HG02642 (cell line): ENCODE measurements around the gene KLHL11.

ENCODE experiments used
- ATAC-seq: cut with Tn5 transposase; IDR thresholded peaks from one replicate; pipeline ENCODE4 v1.9.1; 2021; ENCODE audit warnings: mild to moderate bottlenecking; ENCODE audit not compliant: unreplicated experiment, poor library complexity

Gene KLHL11

GRCh38 chr17:41864836-41865595, at the start of gene KLHL11:
KLHL11 (minus strand) TSS chr17:41865423; CDS start chr17:41865370, 53 bp downstream.
- peak; percentile 89 for ATAC-seq

- no peak for ATAC-seq
Observed at GRCh38 chr17:41915020-41915419, 49.8 kb upstream of the KLHL11 start.

- ATAC-seq: no peak
Observed at GRCh38 chr17:41914358-41914766, 49.1 kb upstream of the KLHL11 start.

DNA sequence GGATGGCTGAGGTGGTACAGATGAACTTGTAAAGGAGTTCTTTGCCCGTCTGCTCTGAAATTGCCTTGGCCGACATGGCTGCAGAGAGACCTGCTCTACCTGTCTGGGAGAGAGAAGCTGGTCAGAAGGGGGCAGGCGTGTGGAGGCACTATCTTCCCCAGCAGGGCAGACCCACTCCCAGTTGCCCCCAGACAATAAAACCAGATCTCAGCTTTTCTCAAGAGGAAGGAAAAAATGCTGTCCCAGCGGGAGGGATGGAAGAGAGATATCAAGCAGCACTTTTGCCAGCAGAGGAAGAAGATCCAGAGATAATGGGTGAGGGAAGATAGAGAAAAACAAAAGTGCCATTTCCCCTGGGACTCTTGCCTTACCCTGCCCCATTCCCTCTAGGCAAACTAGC, 48.6 kb upstream of the KLHL11 start:
- ATAC-seq: no peak

DNA sequence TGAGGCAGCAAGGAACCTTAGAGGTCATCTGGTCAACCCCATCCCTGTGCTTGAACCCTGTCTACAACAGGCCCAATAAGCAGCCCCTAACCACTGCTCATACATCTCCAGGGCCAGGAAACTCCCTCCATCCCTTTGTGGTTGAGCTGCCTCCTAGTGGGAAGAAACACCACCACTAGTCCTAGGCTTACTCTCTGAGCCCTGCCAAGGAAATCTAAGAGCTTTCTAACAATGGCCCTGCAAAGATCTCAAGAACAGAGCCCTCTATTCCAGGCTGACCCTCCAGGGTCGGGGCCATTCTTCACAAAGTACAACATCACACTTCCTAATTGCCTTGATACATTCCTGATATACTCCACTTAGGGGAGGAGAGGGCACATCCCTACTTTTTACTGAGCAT, 47.7 kb upstream of the KLHL11 start:
- ATAC-seq: no peak

DNA sequence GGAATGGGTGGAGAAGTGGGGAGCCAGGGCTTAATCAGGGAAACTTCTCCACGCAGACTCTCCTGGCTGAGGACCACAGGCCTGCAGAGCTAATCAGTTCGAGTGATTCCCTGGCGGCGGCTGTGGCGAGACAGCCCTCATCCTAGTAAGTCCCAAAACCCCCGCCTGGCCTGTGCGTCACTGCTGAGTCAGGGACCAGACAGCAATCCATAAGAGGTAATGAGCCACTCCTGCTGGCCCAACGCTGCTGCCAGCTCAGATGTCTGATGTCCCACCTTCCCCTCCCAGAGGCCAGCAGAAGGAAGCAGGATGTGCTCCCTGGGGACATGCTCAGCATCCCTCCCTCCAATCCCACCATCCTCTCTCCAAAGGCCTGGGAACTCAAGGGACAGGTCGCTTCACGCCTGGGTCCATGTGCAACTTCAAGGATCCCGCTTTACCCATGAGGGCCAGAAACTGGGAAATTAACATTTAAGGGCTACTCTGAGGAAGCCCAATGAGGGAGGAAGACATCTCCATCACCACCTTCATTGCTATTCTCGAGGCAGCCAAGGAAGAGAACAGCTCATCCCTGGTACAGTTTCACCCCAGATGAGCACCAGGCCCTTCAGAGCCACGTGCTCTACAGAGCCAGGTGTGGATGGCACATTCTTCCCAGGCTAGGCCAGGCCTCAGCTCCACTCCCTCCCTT, 45.6 kb upstream of the KLHL11 start:
- no peak for ATAC-seq

- ATAC-seq: no peak
Observed at GRCh38 chr17:41909088-41909487, 43.9 kb upstream of the KLHL11 start.

- ATAC-seq: no peak
Observed at GRCh38 chr17:41907633-41908539, 42.7 kb upstream of the KLHL11 start.

DNA sequence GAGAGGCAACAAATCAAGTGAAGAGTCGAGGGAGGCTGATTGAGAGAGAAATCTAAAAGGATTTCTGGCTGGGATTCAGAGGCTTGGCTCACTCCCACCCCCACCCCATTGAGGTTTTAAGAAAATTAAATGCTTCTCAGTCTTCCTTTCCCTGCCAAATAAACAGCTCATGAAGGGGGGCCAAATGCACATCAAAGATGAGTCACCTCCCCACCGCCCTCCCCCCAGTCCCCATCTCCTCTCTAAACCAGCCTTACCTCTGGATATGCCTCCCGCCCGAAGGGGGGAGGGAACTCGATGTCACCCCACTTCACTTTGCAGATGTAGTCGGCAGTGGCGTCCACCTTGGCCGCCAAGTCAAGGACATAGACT, 41.9 kb upstream of the KLHL11 start:
- no peak for ATAC-seq

DNA sequence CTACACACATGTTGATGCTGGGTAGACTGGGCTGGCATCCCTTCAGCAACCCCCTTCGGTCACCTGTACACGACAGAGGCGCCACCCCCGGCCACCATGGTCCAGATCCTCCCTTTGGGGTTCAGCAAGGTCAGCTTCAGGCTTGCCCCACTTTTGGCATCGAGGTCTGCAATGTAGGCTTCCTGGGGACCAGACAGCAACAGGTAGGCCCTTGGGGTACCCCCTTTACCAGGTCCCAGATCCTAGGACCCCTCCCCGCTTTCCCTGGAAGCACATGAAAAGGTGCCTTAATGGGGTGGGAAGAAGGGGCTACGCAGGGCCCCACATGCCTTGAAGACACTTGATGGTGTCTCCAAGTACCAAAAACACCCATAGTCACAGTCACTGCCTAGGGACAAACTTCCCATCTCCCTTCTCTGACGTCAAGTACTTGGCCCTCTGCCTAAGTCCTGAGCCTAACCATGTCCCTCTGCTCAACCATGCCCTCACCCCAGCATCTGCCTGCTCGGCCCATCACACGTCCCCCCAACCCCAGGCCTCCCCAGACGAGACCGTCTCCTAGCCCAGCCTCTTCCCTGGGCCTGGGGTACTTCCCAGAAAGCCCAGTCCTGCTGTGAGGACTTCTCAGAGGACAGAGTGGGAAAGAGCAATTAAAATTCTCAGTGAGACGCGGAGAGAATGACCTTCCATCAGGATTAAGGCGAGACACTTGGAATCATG, 41.4 kb upstream of the KLHL11 start:
- no peak for ATAC-seq

DNA sequence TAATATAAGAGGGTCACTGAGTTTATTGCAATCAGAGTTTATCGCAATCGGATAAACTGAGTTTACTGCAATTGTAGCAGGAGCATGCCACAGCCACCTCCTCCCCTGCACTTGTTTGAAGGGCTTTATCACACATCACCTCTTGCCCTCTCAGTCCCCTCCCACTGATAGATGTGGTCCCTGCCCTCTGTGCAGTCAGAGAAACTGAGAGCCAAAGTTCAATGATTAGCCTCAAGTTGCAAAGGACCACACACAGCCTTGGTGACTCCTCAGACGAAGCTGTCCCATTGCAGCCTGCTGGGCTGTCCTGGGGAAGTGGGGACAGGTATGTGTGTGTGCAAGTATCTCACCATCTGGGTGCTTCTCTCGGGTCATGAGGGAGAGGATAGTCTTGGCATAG, 39.9 kb upstream of the KLHL11 start:
- ATAC-seq: no peak

DNA sequence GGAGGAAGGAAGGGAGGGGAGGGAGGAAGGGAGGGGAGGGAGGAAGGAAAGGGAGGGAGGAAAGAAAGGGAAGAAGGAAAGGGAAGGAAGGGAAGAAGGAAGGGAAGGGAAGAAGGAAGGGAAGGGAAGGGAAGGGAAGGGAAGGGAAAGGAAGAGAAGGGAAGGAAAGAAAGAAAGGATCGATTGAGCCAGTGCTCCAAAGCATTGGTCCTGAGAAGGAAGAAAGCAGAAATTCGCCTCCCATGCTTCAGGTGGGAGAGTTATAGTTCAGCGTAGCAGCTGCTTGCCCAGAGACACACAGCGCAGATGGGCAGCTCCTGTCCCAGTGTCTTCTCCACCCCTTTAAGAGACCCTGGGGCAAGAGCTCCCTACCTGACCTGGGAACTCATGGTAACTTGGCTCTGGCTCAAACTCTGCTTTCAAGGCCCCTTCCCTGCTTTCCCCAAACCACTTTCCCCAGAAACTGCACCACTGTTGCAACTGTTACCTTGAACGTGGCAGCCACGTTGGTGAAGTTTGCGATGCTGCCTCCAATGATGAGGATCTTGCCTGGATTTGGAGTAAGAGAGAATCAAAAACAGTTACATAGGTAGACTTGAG, 39.1 kb upstream of the KLHL11 start:
- ATAC-seq: no peak

DNA sequence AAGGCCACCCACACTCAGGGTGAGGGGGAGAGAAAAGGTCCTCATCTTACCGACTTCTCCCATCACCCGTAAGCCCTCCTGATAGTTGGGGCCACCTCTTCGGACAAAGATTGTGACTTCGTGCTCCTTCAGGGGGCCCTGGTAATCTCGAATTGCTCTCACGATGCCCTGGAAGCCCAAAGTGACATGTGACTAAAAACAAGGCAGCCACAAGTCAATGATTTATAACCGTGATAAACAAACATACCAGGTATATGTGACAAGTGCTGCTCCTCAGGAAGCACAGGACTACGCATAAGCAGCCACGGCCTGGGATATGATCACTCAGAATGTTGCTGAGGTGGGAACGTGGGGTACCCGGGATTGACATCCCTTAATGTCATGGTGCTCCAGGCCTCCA, 36.4 kb upstream of the KLHL11 start:
- ATAC-seq: no peak

GRCh38 chr17:41896726-41897125, 31.5 kb upstream of the KLHL11 start:
- no peak for ATAC-seq

- ATAC-seq: no peak
Observed at GRCh38 chr17:41895617-41896016, 30.4 kb upstream of the KLHL11 start.

DNA sequence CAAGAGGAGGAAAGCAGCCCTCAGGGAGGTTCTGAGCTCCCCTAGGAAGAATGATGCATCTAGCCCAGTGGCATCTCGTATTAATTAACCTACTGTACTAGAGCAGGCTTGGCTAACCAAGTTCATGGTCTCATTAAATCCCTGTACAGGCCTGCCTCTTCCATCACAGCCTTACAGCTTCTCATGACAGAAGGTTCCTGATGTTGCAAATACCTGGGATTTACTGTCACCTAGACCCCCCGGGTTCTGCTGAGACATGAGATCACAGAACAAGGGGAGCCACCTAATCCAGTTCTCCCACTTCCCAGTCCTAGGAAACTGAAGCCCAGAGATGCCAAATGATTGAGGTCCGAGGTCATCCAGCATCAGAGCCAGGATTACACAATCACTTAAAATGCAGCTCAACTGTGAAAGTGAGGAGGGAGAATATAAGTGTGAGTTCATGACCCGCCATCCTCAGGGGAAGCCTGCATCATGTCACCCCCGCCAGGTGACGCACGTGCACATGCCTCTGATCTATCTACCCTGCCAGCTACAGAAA, 29.6 kb upstream of the KLHL11 start:
- ATAC-seq: no peak

DNA sequence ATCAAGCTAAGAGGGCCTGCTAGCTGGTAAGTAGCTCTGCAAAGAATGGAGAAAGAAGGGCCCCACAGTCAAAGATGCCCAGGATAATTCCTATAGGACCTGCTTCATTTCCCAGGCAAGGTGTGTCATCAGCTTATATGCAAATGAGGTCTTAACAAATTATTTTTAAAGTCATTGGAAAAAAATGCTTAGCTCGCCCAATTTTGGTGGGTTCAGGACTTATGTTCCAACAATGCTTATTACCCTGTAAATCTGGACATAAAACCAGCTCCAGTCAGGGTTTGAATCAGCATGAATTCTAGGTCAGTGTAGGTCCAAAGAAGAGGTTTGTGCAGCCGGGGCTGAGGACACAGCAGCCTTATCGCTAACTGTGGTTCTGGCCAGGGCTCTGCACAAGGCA, 28.2 kb upstream of the KLHL11 start:
- ATAC-seq: no peak

DNA sequence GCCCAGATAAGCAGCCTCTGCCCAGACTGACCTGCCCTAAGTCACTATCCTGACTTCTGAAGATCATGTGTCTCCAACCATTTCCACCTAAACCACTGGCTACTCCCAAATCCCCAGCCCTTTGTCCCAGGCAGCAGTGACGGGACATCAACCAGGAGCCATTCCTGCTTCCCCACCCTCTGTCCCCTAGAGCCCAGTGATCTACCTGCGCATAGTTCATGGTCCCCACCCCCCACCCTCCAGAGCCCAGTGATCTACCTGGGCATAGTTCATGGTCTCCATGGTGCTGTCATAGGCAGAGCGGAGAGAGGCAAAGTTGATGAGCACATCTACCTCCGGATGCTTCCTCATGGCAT, 26.8 kb upstream of the KLHL11 start:
- no peak for ATAC-seq

GRCh38 chr17:41891135-41892020, 26.2 kb upstream of the KLHL11 start:
- ATAC-seq: no peak
